OCI-LY7 (cell line): ENCODE measurements around the gene KIF5A.

Experiments
- CTCF ChIP-seq: fragments of 200-600 bp; sonication (generic); conservative IDR thresholded peaks from 2 replicates; pipeline ENCODE4 v1.5.1; 2014; ENCODE audit warnings: mild to moderate bottlenecking, antibody characterized with exemption, low read length, moderate library complexity, mixed read lengths
- EZH2phosphoT487 ChIP-seq: fragments of 200-600 bp; sonication (generic); IDR thresholded peaks from 2 replicates; pipeline ENCODE4 v1.6.1; 2018; ENCODE audit warnings: low read depth, borderline replicate concordance, mild to moderate bottlenecking, mixed run types, antibody characterized with exemption, low read length, moderate library complexity, mixed read lengths

DNA sequence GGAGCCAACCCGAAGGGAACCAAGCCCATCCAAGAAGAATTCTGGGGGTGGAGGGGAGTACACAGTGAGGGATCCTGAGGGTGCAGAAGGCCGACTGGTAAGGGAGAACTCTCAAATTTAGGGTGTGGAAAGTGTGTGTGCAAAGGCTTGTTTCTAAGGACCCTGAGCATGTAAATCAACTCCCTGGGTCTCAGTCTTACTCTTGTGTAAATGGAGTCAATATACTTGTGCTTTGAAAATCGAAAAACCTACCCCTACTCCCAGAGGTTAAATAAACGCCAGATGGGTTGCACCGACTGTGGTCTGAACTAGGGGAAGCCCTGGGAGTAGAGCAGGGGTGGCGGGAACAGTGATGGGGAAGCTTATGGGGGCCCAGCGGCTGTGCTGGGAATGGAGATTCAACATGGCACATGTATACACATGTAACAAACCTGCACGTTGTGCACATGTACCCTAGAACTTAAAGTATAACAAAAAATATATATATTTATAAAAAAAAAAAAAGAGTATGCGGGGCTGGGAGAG is 77.1 kb downstream of the KIF5A start:
- TF ChIP-seq CTCF (no peak), EZH2phosphoT487 (no peak)
